Upper lobe of right lung (tissue), 1 donor: Measurements from ENCODE around the gene RGS14. TPM values are rescaled to one million over a fixed set of nuclear protein-coding genes. Genes with fewer than 3 reads are reported as not detected.

Experiments
- ATAC-seq: fragments of 200-7000 bp; cut with Tn5 transposase; one replicate; pipeline ENCODE4 v1.9.1; 2020; ENCODE audit warnings: mild to moderate bottlenecking, moderate library complexity
- DNase-seq: peaks from one replicate; pipeline ENCODE4 v3.0.0-alpha.2; 2020
- H3K27ac ChIP-seq: fragments of 200-600 bp; one replicate; pipeline ENCODE4 v1.8.0; 2022
- H3K27me3 ChIP-seq: fragments of 200-600 bp; one replicate; pipeline ENCODE4 v1.8.0; 2022; ENCODE audit warnings: mild to moderate bottlenecking
- H3K36me3 ChIP-seq: fragments of 200-600 bp; one replicate; pipeline ENCODE4 v1.8.0; 2022
- H3K4me1 ChIP-seq: fragments of 200-600 bp; one replicate; pipeline ENCODE4 v1.8.0; 2022
- H3K4me3 ChIP-seq: fragments of 200-600 bp; one replicate; pipeline ENCODE4 v1.8.0; 2022; ENCODE audit warnings: mild to moderate bottlenecking
- H3K9me3 ChIP-seq: fragments of 200-600 bp; one replicate; pipeline ENCODE4 v1.8.0; 2022
- intact Hi-C: fragments of 100-400 bp; cut with DNase I; formaldehyde crosslinking; loops from one replicate; pipeline ENCODE4 v1.11.0; 2022
- total RNA-seq: library from RNA; stranded (reverse); fragmentation: NEBNext Ultra II Directional; extraction: Animal tissue kit (Norgen Biotek cat#: 25700); gene quantifications from one replicate; pipeline ENCODE4 v1.2.1, GENCODE V29; 2021
- TF ChIP-seq, protein P1 (sequence below): fragments of 200-600 bp; IDR thresholded peaks from one replicate; pipeline ENCODE4 v1.8.0; 2022; ENCODE audit warnings: antibody characterized with exemption
- donor health status: DM: no; HTN: yes; CAD: no; lungs with severe emphysema.

The RGS14 gene
- total RNA-seq, 1 donor from 2014 or later: 17.5 TPM

DNA sequence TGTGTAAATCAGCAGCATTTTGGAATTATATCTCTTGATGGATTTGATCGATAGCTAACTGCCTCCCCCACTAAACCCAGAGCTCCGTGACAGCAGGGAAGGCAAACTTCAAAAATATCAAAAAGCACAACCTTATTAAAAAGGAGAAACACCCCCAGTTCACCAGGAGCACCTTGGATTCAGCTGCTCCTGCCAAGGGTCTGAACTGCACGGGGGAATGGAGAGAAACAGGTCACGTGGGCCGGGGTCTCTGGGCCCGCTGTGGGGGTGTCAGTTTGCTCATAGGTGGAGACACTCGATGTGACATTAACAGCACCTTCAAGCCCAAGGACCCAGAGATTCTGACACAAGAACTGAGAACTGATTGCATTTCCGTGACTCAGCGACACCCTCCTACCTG, 25.5 kb downstream of the RGS14 start:
- Histone ChIP-seq H3K36me3 (no peaks in the 10 kb centered on the region), H3K9me3 (no peaks in the 10 kb centered on the region), H3K4me3 (no peak overlapping the region), H3K27ac (no peak overlapping the region), H3K27me3 (peaks cover 14% of the 10 kb centered on the region), H3K4me1 (no peaks in the 10 kb centered on the region)
- DNase-seq (no peak), ATAC-seq (no peak)
- TF ChIP-seq, protein P1, sequence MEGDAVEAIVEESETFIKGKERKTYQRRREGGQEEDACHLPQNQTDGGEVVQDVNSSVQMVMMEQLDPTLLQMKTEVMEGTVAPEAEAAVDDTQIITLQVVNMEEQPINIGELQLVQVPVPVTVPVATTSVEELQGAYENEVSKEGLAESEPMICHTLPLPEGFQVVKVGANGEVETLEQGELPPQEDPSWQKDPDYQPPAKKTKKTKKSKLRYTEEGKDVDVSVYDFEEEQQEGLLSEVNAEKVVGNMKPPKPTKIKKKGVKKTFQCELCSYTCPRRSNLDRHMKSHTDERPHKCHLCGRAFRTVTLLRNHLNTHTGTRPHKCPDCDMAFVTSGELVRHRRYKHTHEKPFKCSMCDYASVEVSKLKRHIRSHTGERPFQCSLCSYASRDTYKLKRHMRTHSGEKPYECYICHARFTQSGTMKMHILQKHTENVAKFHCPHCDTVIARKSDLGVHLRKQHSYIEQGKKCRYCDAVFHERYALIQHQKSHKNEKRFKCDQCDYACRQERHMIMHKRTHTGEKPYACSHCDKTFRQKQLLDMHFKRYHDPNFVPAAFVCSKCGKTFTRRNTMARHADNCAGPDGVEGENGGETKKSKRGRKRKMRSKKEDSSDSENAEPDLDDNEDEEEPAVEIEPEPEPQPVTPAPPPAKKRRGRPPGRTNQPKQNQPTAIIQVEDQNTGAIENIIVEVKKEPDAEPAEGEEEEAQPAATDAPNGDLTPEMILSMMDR: no peak
- intact Hi-C loops: no loop called here

DNA sequence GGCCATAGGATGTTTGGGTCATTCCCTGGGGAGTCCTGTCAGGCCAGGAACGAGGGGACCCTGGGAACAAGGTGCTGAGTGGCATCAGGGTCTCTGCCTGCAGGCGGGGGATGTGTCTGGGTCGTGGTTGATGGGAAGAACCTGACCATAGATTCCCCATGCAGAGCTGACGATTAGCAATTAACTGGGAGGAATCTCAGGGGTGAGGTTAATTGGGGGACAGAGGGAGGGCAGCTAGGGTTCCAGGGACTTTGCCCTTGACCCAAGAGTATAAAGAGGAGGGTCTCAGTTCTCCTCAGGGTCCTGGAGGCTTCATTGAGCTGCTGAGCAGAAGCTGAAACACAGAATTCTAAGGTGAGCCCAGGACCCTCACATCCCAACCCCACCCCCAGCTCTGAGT, 26.4 kb downstream of the RGS14 start, which contains the start of gene SLC34A1:
Gene SLC34A1, plus strand, starts transcription at position 301 of the 400 bp plus-strand sequence. CDS start 1,308 bp downstream, outside the sequence.
- ATAC-seq: no peak

DNA sequence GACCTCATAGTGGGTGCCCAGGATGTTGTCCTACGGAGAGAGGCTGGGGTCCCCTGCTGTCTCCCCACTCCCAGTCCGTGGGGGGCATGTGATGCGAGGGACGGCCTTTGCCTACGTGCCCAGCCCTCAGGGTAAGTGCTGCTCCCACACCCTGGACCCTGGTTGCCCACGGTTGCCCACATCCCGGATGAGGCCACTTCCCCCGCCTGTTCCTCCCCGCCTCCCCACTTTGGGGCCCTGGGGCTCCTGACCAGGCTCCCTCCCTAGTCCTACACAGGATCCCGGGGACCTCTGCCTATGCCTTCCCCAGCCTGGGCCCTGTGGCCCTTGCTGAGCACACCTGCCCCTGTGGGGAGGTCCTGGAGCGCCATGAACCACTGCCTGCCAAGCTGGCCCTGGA, 28.0 kb downstream of the RGS14 start:
- DNase-seq: no peak
- no peaks in the 10 kb centered on the region for H3K9me3 ChIP-seq
- no peak for ATAC-seq
- intact Hi-C loops: no loop called here
- H3K4me3 ChIP-seq: no peak overlapping the region
- peaks cover 14% of the 10 kb centered on the region for H3K27me3 ChIP-seq
- H3K4me1 ChIP-seq: peaks cover 9% of the 10 kb centered on the region
- H3K27ac ChIP-seq: no peak overlapping the region
- H3K36me3 ChIP-seq: no peaks in the 10 kb centered on the region
- TF ChIP-seq, protein P1: no peak

More for the DNA sequence above, 26.4 kb downstream of the RGS14 start, which contains the start of gene SLC34A1:
- no peaks in the 10 kb centered on the region for H3K9me3 ChIP-seq
- no peaks in the 10 kb centered on the region for H3K36me3 ChIP-seq
- intact Hi-C loops: no loop called here
- H3K4me3 ChIP-seq: no peak within 1 kb of the TSS
- no peak for DNase-seq
- H3K27me3 ChIP-seq: peaks cover 14% of the 10 kb centered on the region
- TF ChIP-seq, protein P1: no peak
- H3K4me1 ChIP-seq: no peaks in the 10 kb centered on the region
- no peak within 1 kb of the TSS for H3K27ac ChIP-seq

DNA sequence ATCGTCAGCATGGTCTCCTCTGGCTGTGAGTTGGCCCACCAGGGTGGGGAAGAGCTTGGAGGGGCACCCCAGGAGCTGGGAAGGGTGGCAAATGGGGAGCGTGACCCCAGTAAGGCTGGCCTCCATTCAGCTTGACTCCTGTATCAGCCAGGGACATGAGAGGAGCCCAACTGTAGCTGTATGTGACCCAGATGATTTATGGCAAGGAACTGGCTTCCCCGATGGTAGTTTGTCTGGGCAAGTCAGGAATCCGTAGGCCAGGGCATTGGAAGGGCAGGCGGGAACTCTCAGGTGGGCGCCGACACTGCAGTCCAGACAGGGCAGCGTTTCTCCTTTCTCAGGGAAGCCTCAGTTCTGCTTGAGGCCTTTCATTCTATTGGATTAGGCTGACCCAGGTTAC, 28.8 kb downstream of the RGS14 start:
- TF ChIP-seq, protein P1: no peak
- H3K27me3 ChIP-seq: peaks cover 12% of the 10 kb centered on the region
- no peak for DNase-seq
- ATAC-seq: no peak
- no peaks in the 10 kb centered on the region for H3K36me3 ChIP-seq
- peaks cover 9% of the 10 kb centered on the region for H3K4me1 ChIP-seq
- intact Hi-C loops: no loop called here
- H3K9me3 ChIP-seq: no peaks in the 10 kb centered on the region
- no peak overlapping the region for H3K4me3 ChIP-seq
- no peak overlapping the region for H3K27ac ChIP-seq

DNA sequence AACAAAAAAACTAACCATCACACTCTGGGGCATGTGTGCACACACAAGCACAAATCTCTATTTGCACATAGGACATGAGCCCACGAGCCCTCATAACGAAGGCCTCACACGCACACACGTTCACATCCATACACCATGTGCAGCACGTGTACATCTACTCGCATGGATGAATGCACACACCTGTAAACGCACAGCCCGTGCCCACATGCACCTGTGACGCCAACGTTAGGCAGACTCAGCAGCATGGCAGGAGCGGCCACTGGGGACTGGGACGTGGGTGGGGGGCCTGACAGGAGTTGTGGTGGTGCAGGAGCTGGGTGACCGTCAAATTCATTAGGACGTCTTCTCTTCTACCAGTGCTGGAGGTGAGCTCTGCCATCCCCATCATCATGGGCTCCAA, 29.7 kb downstream of the RGS14 start:
- Histone ChIP-seq H3K27ac (no peak overlapping the region), H3K36me3 (no peaks in the 10 kb centered on the region), H3K4me1 (peaks cover 9% of the 10 kb centered on the region), H3K27me3 (peaks cover 9% of the 10 kb centered on the region), H3K4me3 (no peak overlapping the region), H3K9me3 (no peaks in the 10 kb centered on the region)
- DNase-seq (no peak), ATAC-seq (no peak)
- TF ChIP-seq, protein P1: no peak
- intact Hi-C loops: no loop called here

DNA sequence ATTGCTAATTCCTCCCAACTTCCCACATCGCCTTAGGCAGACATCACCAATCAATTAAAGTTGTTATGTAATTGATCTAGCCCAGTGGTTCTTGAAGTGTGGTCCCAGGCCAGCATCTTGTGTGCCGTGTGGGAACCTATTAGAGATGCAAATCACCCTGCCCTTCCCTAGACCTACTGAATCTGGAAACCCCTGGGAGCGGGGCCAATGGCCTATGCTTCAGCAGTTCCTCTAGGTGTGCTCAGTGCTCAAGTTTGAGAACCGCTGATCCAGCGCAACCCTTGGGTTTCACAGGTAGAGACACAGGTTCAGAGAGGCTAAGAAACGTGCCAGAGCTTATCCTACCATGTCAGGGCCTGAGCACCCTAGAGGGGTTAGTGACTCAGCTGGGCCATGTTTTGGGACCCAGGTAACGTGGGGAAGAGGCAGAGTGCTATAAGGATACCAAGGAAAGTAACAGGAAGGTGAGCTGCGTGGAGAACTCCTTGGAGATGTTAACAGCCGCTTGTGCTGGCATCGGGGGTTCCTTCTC, 30.9 kb downstream of the RGS14 start:
- no peaks in the 10 kb centered on the region for H3K36me3 ChIP-seq
- H3K27me3 ChIP-seq: peaks cover 9% of the 10 kb centered on the region
- TF ChIP-seq, protein P1: no peak
- H3K9me3 ChIP-seq: no peaks in the 10 kb centered on the region
- H3K4me1 ChIP-seq: peaks cover 9% of the 10 kb centered on the region
- H3K4me3 ChIP-seq: no peak overlapping the region
- DNase-seq (no peak), ATAC-seq (no peak)
- intact Hi-C loops: no loop called here
- H3K27ac ChIP-seq: no peak overlapping the region
